C4-2B (cell line): ENCODE results near the gene MBOAT1.

Experiments
- ZFX ChIP-seq: fragments of 450-650 bp; IDR thresholded peaks from 2 replicates; pipeline ENCODE4 v1.6.1; 2017
- TF ChIP-seq, protein P1 (sequence below): fragments of 450-650 bp; conservative IDR thresholded peaks from 2 replicates; pipeline ENCODE4 v1.5.1; 2017; ENCODE audit warnings: mild to moderate bottlenecking

DNA sequence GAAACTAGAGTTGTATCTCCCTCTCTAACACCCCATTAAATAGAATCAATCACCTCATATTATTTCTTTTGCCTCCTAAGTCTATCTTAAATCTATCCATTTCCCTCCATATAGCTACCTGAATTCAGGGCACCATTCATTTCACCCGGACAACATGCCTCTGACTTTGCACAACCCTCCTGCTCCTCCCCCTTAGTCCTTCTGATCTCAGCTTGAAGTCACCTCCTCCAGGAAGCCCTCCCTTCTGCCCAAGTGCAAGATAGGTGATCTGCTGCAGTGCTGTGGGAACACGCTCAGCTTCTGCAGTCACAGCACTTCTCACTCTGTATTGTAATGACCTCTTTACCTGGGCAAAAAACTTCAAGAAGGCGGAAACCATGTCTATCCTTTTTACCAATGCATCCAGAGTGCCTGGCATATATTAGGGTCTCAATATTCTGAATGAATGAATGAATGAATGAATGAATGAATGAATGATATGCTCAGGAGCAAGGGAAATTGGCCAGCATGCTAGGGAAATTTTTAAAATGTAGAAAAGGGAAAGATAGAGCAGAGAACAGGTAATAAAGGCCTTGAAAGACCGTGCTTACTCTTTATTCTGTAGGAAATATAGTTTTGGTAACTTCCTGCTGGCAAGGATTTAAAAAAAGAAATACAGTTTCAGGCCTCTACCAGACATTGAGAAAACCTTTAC lies 41.7 kb downstream of the MBOAT1 start:
- TF ChIP-seq, protein P1, sequence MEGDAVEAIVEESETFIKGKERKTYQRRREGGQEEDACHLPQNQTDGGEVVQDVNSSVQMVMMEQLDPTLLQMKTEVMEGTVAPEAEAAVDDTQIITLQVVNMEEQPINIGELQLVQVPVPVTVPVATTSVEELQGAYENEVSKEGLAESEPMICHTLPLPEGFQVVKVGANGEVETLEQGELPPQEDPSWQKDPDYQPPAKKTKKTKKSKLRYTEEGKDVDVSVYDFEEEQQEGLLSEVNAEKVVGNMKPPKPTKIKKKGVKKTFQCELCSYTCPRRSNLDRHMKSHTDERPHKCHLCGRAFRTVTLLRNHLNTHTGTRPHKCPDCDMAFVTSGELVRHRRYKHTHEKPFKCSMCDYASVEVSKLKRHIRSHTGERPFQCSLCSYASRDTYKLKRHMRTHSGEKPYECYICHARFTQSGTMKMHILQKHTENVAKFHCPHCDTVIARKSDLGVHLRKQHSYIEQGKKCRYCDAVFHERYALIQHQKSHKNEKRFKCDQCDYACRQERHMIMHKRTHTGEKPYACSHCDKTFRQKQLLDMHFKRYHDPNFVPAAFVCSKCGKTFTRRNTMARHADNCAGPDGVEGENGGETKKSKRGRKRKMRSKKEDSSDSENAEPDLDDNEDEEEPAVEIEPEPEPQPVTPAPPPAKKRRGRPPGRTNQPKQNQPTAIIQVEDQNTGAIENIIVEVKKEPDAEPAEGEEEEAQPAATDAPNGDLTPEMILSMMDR, result no peak
- TF ChIP-seq ZFX, result no peak
